Measurements from ENCODE around the gene VPS52.

Gene VPS52, protein sequence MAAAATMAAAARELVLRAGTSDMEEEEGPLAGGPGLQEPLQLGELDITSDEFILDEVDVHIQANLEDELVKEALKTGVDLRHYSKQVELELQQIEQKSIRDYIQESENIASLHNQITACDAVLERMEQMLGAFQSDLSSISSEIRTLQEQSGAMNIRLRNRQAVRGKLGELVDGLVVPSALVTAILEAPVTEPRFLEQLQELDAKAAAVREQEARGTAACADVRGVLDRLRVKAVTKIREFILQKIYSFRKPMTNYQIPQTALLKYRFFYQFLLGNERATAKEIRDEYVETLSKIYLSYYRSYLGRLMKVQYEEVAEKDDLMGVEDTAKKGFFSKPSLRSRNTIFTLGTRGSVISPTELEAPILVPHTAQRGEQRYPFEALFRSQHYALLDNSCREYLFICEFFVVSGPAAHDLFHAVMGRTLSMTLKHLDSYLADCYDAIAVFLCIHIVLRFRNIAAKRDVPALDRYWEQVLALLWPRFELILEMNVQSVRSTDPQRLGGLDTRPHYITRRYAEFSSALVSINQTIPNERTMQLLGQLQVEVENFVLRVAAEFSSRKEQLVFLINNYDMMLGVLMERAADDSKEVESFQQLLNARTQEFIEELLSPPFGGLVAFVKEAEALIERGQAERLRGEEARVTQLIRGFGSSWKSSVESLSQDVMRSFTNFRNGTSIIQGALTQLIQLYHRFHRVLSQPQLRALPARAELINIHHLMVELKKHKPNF

DNA sequence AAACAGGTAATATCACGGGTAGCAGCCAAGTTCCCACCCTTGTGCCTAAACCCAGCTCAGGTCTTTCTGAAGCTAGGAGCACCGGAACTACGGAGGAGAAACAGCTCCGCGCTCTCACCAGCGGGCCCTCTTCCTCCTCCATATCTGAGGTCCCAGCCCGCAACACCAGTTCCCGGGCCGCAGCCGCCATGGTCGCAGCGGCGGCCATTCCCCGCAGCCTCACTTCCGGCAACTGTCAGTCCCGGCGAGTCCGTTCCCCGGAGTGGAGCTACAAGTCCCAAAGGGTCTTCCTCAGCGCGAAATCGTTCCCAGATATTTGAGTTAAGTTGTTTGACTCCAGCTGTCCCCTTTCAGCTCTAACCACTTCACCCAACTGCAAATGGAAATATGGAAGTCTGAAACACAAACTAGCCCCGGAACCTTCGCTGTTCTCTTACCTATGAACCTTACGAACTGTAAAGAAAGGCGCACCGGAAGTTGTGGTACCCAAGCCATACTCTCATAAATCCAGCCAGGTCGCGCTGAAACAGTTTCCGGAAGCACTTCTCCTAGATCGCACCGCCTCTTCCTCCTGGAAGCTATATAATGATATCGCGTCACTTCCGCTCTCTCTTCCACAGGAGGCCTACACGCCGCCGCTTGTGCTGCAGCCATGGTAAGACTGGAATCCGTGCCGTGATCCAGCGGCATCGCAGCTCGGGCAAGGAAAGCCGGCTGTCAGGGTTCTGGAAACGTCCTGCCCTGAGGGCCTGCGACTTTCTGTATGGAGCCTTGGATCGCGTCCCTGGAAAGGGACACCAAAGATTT is at the start of gene VPS52, which contains the start of gene RPS18:
VPS52 (minus strand) TSS at position 409 of the 807 bp plus-strand sequence; CDS start at position 208, 201 bp downstream.
RPS18 (plus strand) TSS at position 608 of the 807 bp plus-strand sequence; CDS start at position 653, 45 bp downstream.
- Mint-ChIP-seq H3K27ac (peak within 1 kb of the TSS; percentile 99), H3K9me3 (no peaks in the 10 kb centered on the region), H3K27me3 (no peaks in the 10 kb centered on the region), H3K4me3 (peak within 1 kb of the TSS; percentile 99), H3K4me1 (ENCODE audit: low read depth) (peaks cover 59% of the 10 kb centered on the region), H3K36me3 (ENCODE audit: low read depth) (peaks cover 78% of the 10 kb centered on the region)

DNA sequence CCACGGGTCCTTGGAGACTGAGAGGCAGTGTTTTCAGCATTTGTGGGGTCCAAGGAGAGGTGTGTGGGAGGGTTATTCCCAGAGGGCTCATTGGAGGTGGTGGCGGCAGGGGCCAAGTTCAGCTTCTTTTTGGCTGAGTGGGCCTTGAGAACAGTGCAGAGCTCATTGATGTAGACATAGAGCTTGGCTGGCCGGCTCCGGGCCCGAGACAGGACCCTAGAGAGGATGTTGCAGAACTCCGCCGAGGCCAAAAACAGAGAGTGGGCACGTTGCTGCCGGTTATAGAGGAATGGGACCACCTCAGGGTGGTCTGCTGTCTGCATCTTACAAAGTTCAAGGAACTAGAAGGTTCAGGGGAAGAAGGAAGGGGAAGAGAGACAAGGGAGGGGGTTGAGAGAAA is 49.6 kb upstream of the VPS52 start:
- H3K4me3 Mint-ChIP-seq = peak overlapping the region; percentile 93
- no peaks in the 10 kb centered on the region for H3K9me3 Mint-ChIP-seq
- peaks cover 46% of the 10 kb centered on the region for H3K36me3 Mint-ChIP-seq (ENCODE audit: low read depth)
- no peaks in the 10 kb centered on the region for H3K27me3 Mint-ChIP-seq
- H3K27ac Mint-ChIP-seq = peak overlapping the region; percentile 98
- H3K4me1 Mint-ChIP-seq (ENCODE audit: low read depth) = peaks cover 67% of the 10 kb centered on the region

DNA sequence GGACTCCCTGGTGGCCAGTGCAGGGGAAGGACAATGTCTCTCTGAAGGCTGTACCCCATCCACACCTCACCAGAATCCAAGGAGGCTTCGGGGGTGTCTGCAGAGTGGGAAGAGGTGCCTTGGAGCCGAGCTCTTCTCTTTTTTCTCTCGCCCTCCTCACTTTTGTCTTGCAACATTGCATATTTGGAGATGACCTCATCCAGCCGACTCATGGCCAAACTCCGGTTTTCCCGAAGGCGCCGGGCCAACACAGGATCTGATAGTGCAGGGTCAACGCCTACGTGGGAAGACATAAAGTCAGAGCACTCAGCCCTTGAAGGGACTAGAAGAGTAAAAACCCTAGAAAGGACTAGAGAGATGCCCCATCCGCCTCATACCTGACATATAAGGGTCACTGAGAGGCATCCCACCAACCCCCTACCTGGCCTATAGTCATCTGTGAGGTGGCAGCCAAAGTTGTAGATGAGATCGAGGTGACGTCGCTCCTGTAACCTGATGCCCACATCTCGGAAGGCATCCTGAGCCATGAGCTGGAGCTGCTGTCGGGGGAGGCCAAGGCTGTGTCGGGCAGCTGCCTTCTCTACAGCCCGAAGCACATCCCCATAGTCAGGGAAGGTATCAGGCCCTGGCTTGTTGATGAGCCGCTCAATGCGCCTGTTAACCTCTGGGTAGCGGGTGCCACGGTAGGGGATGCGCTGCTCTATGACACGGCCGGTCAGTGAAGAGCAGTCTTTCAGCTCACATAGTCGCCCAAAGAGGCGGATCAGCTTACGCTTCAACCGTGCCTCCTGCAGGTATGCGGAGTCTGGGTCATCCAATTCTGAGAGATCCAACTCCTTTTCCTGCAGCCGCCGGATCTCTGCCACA is 48.9 kb upstream of the VPS52 start:
- peaks cover 46% of the 10 kb centered on the region for H3K36me3 Mint-ChIP-seq (ENCODE audit: low read depth)
- H3K27ac Mint-ChIP-seq = peak overlapping the region; percentile 98
- H3K4me1 Mint-ChIP-seq (ENCODE audit: low read depth) = peaks cover 71% of the 10 kb centered on the region
- H3K4me3 Mint-ChIP-seq = peak overlapping the region; percentile 93
- H3K27me3 Mint-ChIP-seq = no peaks in the 10 kb centered on the region
- H3K9me3 Mint-ChIP-seq = no peaks in the 10 kb centered on the region

DNA sequence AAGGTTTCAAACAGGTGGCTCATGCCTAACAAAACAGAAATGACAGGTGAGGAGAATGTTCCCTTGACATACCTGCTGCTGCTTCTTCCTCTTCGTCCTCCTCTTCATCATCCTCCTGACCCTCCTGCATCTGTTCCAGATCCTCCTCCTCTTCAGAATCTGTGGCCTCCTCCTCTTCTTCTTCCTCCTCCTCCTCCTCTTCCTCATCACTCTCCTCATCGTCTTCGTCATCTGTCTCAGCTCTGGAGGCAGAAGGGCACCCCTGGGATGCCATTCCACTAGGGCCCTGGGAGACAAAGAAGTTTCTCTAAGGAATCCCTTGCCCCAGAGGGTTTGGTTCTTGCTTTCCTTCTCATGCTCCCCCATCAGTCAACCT is 48.3 kb upstream of the VPS52 start:
- no peaks in the 10 kb centered on the region for H3K9me3 Mint-ChIP-seq
- H3K27ac Mint-ChIP-seq = peak overlapping the region; percentile 38
- H3K4me3 Mint-ChIP-seq = no peak overlapping the region
- peaks cover 46% of the 10 kb centered on the region for H3K36me3 Mint-ChIP-seq (ENCODE audit: low read depth)
- H3K27me3 Mint-ChIP-seq = no peaks in the 10 kb centered on the region
- H3K4me1 Mint-ChIP-seq (ENCODE audit: low read depth) = peaks cover 77% of the 10 kb centered on the region

DNA sequence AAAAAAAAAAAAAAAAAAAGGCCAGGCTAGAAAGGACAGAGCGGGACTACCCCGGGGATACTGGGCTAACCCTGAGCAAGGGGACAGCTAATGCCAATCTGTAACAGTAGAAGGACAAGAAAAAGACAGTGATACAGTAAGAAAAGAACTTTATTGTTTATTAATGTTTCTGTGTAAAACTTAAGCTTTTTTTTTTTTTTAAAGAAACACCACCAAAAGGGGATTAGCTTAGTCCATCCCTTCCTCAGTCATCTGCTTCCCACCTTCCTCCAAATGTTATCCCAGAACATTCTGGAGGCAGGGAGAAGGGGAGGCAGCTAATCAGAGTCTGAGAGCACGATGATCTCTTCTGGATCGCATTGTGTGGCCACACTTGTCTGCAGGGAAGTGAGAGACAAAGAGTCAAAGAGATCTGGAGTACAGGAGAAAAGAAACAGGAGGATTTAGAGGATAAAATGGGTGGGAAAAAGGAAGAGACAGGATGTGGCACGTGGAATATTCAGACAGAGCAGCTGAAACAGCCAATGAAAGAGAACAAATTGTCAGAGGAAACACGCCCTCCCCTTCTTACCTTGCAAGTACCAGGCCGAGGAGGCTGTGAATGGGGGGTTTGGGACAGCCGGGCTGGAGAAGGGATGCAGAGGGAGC is 46.9 kb upstream of the VPS52 start:
- peaks cover 46% of the 10 kb centered on the region for H3K36me3 Mint-ChIP-seq (ENCODE audit: low read depth)
- H3K9me3 Mint-ChIP-seq = no peaks in the 10 kb centered on the region
- peak overlapping the region; percentile 95 for H3K27ac Mint-ChIP-seq
- H3K4me3 Mint-ChIP-seq = peak overlapping the region; percentile 89
- H3K27me3 Mint-ChIP-seq = no peaks in the 10 kb centered on the region
- H3K4me1 Mint-ChIP-seq (ENCODE audit: low read depth) = peaks cover 75% of the 10 kb centered on the region

DNA sequence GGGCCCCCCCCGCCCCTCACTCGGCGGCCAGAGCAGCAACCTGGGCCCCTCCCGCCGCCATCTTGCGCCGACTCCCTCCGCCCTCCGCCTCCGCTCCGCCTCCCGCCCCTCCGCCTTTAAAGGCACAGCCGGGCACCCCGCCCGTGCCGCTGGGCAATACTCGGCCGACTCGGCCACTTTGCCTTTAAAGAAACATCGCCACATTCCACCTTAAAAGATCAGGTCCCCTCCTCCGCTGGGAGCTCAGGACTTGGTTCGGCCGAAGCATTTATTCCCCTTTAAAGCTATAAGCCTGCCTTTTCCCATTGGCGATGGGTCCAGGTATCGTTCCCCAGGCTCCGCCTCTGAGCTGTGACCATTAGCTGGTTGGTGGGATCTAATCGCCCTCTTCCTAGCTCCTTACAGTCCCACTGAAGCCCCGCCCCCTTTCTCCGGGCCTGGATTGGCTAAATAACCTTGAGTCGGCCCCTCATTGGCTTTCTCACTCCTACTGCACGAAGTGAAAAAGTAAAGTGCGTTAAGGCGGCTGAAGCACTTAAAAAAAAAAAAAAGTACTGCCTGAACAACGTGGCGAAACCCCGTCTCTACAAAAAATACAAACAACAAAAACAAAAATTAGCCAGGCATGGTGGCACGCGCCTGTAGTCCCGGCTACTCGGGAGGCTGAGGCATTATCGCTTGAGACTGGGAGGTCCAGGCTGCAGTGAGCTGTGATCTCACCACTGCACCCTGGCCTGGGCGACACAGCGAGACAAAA is 46.2 kb upstream of the VPS52 start, which contains the start of gene ZBTB22:
ZBTB22 (minus strand) TSS at position 76 of the 757 bp plus-strand sequence. CDS start 828 bp downstream, outside the sequence.
- Mint-ChIP-seq H3K9me3 (no peaks in the 10 kb centered on the region), H3K4me1 (ENCODE audit: low read depth) (peaks cover 74% of the 10 kb centered on the region), H3K27me3 (no peaks in the 10 kb centered on the region), H3K27ac (peak within 1 kb of the TSS; percentile 95), H3K36me3 (ENCODE audit: low read depth) (peaks cover 52% of the 10 kb centered on the region), H3K4me3 (peak within 1 kb of the TSS; percentile 89)

DNA sequence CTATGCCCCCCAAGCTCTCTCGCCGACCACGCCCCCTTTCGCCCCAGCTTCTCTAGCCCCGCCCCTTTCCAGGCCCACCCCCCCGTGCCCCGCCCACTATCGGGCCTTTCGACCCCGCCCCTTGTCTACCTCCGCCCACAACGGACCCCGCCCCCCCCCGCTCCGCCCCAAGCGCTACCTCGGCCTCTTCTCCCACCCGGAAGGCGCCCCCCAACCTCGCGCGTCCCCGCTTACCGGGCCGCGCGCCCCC is 45.7 kb upstream of the VPS52 start:
- H3K27me3 Mint-ChIP-seq = no peaks in the 10 kb centered on the region
- H3K36me3 Mint-ChIP-seq (ENCODE audit: low read depth) = peaks cover 54% of the 10 kb centered on the region
- peaks cover 77% of the 10 kb centered on the region for H3K4me1 Mint-ChIP-seq (ENCODE audit: low read depth)
- H3K4me3 Mint-ChIP-seq = peak overlapping the region; percentile 89
- no peaks in the 10 kb centered on the region for H3K9me3 Mint-ChIP-seq
- no peak overlapping the region for H3K27ac Mint-ChIP-seq

DNA sequence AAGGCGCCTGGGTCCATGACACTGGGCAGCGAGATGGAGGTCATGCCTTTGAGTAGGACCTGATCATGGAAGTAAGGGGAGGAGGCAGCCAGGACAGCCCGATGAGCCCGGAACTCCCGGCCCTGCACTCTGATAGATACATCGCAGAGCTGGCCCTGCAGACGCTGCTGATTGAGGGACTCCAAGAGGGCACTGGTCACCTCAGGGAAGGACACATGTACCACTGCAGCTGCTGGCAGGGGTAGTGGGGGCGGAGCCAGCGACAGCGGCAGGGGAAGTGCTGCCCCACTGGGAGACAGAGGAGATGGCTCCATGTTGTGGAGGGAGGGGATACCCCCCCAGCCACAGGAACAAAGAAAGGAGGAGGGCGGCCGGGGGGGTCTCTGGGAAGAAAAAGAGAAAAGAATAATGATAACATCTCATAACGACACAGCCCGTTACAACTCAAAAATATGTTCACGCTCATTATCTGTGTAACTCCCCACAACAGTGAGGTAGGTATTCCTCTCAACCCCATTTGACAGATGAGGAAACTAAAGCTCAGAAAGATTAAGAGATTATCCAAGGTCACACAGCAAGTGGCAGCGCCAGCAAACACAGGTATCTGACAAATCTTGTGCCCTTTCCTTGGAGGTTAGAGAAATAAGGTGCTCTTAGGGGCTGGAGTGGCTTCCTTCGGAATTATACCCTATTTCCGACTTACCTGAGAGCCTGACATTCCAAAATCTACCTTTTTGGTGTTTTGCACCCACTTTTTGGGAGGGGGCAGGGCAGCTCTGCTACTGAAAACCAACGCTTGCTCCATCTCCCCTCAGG is 45.1 kb upstream of the VPS52 start:
- H3K4me1 Mint-ChIP-seq (ENCODE audit: low read depth) = peaks cover 78% of the 10 kb centered on the region
- H3K4me3 Mint-ChIP-seq = peak overlapping the region; percentile 89
- H3K27ac Mint-ChIP-seq = peak overlapping the region; percentile 68
- H3K36me3 Mint-ChIP-seq (ENCODE audit: low read depth) = peaks cover 54% of the 10 kb centered on the region
- no peaks in the 10 kb centered on the region for H3K9me3 Mint-ChIP-seq
- no peaks in the 10 kb centered on the region for H3K27me3 Mint-ChIP-seq

DNA sequence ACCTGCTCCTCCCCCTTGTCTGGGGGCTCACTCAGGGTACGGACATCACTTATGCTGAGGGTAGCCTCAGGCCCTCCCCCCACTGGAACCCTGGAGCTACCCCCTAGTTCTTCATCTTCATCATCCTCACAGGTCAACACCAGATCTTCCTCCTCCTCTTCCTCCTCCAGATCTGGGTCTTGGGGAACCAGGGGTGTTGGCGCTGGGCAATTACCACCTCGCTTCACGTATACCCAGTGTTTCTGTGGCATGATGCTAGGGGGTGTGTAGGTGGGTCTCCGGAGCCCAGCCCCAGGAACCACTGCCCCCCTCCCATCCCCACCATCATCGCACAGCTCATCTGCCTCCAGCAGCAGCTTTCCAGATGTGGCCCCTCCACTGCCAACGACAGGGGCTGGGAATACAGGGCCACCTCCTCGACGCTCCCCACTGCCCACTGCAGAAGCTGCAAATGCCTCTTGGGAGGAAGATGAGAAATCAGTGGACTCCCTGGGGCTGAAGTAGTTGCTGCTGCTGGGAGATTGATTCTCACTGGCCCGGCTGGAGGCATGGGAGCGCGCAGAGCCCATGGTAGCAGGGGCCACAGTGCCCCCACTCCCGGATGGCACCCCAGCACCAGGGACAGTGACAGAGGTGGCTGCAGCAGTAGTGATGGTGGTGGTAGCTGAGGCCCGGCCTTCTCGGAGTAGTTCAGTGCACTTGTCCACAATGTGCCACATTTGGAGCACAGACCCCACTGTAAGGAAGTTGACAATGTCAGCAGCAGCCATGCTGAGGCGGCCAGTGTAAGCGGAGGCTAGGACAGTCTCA is 44.3 kb upstream of the VPS52 start:
- Mint-ChIP-seq H3K27me3 (no peaks in the 10 kb centered on the region), H3K9me3 (no peaks in the 10 kb centered on the region), H3K4me3 (peak overlapping the region; percentile 89), H3K36me3 (ENCODE audit: low read depth) (peaks cover 53% of the 10 kb centered on the region), H3K27ac (peak overlapping the region; percentile 68), H3K4me1 (ENCODE audit: low read depth) (peaks cover 75% of the 10 kb centered on the region)

DNA sequence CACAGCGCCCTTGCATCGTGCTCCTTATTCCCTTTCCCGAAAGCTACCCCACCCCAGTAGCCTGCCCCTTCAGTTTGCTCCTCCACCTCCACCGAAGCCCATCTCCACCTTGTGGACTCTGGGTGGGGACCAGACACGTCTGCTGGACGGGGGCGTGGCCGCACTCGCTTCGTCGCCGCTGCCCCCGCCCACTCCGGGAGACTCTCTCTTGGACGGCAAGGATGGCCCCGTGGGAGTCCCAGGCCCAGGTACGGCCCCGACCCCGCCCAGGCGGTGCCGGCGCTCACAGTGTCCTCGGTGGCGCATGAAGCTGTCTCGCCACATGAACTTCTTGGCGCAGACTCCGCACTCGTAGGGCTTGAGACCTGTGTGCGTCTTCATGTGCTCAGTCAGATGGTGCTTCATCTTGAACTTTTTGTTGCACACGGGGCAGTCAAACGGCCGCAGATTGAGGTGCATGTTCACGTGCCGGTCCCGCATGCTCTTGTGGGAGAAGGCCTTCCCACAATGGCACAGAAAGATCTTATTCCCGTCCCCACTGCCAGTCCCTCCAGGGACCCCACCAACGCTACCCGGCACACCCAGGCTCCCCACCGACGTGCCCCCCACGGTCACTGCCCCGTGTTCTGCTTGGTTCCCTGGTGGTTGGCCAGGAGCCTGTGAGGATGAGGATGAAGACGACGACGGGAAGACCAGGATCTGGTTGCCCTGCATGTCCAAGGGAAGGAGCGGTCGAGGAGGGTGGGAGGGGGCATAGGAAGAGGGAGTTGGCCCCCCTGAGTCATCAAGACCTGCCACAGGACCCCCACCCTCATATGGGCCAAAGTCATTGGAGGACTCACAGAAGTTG is 43.5 kb upstream of the VPS52 start:
- Mint-ChIP-seq H3K36me3 (ENCODE audit: low read depth) (peaks cover 50% of the 10 kb centered on the region), H3K27me3 (no peaks in the 10 kb centered on the region), H3K9me3 (no peaks in the 10 kb centered on the region), H3K4me1 (ENCODE audit: low read depth) (peaks cover 73% of the 10 kb centered on the region), H3K4me3 (peak overlapping the region; percentile 98), H3K27ac (peak overlapping the region; percentile 97)

DNA sequence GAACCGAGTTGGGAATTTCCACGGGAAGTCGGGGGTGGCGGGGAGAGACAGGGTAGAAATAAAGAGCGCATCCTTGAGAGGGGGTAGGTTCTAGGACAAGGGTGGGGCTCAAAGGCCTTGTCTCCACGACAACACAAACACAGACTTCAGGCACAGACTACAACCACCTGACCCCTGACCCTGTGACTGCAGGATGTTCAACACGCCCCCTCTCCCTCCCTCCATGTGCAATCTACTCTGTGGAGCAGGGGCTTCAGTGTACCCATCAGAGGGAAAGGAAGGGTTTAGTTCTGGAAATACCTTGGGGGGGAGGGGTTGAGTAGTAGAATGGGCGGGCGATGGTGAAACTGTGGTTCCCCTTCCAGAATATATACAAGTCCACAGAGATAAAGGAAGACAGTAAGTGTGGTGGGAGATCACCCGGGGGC is 42.9 kb upstream of the VPS52 start:
- Mint-ChIP-seq H3K4me1 (ENCODE audit: low read depth) (peaks cover 68% of the 10 kb centered on the region), H3K27me3 (no peaks in the 10 kb centered on the region), H3K9me3 (no peaks in the 10 kb centered on the region), H3K36me3 (ENCODE audit: low read depth) (peaks cover 47% of the 10 kb centered on the region), H3K4me3 (peak overlapping the region; percentile 98), H3K27ac (peak overlapping the region; percentile 97)

Measured in stimulated activated naive CD8-positive, alpha-beta T cell treated with anti-CD3 and anti-CD28 coated beads, Interleukin-15, Interleukin-2, amounts not matched to agents 100 ng/mL and 50 ng/mL, for 24 hours (primary cell).